ENCODE results near the gene PSMD1. TPM values are rescaled to one million over a fixed set of nuclear protein-coding genes. Genes with fewer than 3 reads are reported as not detected.

PSMD1 gene
- total RNA-seq, 4 donors from 2014 or later = 53.9 to 86.9 (median 64.4) TPM

GRCh38 chr2:231190531-231191197, 134.0 kb downstream of the PSMD1 start:
- TF ChIP-seq CTCF (IDR thresholded peaks at IDR 0.05; ENCODE audit: low read depth) = no peak

- no peak for TF ChIP-seq CTCF (IDR thresholded peaks at IDR 0.05; ENCODE audit: low read depth)
Observed at GRCh38 chr2:231191896-231192872, 135.5 kb downstream of the PSMD1 start.

- no peak for TF ChIP-seq CTCF (IDR thresholded peaks at IDR 0.05; ENCODE audit: low read depth)
Observed at GRCh38 chr2:231193216-231193615, 136.5 kb downstream of the PSMD1 start.

- no peak for TF ChIP-seq CTCF (IDR thresholded peaks at IDR 0.05; ENCODE audit: low read depth)
Observed at GRCh38 chr2:231196592-231196991, 139.9 kb downstream of the PSMD1 start.

GRCh38 chr2:231197706-231198290, 141.1 kb downstream of the PSMD1 start:
- TF ChIP-seq CTCF (IDR thresholded peaks at IDR 0.05; ENCODE audit: low read depth) = no peak

- TF ChIP-seq CTCF (IDR thresholded peaks at IDR 0.05; ENCODE audit: low read depth) = no peak
Observed at GRCh38 chr2:231198291-231199173, 141.9 kb downstream of the PSMD1 start, which contains the start of gene ARMC9. TSS of gene ARMC9 (plus strand) at chr2:231198631. CDS start at chr2:231206239, 7,608 bp downstream.
